ENCODE data around the gene RALB. TPM values are rescaled to one million over a fixed set of nuclear protein-coding genes. Genes with fewer than 3 reads are reported as not detected.
"Not testable (repeated sequence)": the region's sequence is repeated elsewhere in the genome, so short reads cannot be mapped to it uniquely, and the experiment has no call there.

RALB gene
- polyA plus RNA-seq, 1 donor from 2014 or later: 81.7 TPM

DNA sequence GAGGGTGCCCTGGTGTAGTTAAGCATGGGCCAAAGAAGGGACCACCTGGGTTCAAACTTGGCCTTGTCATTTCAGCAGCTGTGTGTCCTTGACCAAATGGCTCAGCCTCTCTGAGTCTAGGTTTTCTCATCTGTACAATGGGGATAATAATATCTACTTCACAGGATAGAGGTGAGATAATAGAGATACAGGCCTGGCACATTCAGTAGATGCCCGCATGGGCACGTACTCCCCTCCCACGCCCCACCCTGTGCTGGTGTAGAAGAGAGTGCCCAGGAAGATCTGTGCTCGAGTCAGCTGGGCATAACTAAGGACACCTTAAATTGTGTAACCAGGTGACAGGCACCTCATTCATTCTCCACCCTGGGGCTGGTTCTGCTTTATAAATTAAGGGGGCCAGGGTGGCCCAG is 21.1 kb upstream of the RALB start:
- H3K4me3 Mint-ChIP-seq: peak overlapping the region; percentile 89 to 96 (median 92)
- H3K9me3 Mint-ChIP-seq: peaks cover 0 to 3% (median 0%) of the 10 kb centered on the region in 3 donors
- H3K27me3 Mint-ChIP-seq: no peaks in the 10 kb centered on the region
- no peaks in the 10 kb centered on the region for H3K36me3 Mint-ChIP-seq
- H3K4me1 Mint-ChIP-seq: peaks cover 19 to 32% (median 31%) of the 10 kb centered on the region in 3 donors
- peak overlapping the region; percentile 82 to 95 (median 84) for H3K27ac Mint-ChIP-seq

DNA sequence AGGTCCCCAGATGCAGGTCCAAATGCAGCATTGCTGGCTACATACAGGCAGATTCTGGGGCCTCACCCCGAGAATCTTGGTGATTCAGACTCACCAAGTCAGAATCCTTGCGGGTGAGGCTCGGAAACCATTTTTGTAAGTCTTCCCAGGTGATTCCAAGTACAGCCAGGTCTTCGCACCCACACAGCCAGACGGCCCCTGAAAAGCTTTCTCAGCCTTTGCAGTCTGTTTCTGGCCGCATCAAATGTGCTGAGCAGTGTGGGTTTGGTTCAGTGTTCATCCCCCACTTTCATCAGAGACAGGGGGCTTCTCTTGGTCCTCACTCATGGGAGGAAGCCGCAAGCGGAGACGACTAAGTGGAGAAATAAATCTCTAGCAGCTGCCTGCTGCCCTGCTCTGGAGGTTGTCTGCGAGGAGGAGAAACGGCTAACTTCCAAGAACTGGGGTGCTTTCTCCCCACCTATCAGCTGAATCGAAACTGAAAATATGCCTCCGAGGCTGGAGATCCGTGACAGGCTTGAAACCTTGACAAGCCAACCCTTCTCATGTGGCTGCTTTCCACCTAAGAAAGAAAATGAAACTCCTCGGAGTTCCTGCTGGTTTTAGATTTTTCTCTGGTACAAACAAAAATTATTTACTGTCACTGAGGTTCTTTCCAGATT is 20.5 kb upstream of the RALB start:
- no peaks in the 10 kb centered on the region for H3K27me3 Mint-ChIP-seq
- no peaks in the 10 kb centered on the region for H3K36me3 Mint-ChIP-seq
- H3K9me3 Mint-ChIP-seq: peaks cover 0 to 3% (median 0%) of the 10 kb centered on the region in 3 donors
- peak overlapping the region; percentile 82 to 95 (median 84) for H3K27ac Mint-ChIP-seq
- peaks cover 19 to 32% (median 31%) of the 10 kb centered on the region in 3 donors for H3K4me1 Mint-ChIP-seq
- peak overlapping the region; percentile 89 to 96 (median 92) for H3K4me3 Mint-ChIP-seq

DNA sequence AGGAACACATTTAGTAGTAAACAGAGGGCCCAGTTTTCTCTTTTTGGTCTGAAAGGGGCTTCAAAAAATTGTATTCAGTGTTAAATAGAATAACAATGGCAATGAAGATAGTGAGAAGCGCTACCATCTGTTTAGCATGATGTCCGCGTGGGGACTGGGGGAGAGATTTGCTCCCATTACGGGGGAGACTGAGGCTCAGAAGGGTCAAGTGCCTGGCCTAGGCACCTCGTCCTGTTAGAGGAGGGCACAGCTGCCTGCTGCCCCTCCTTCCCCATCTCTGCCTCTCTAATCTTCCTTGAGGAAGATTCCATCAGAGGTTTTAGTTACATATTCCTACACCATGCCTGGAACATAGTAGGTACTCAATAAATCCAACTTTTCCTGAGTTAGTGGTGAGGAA is 19.4 kb upstream of the RALB start:
- H3K4me1 Mint-ChIP-seq: peaks cover 17 to 31% (median 29%) of the 10 kb centered on the region in 3 donors

DNA sequence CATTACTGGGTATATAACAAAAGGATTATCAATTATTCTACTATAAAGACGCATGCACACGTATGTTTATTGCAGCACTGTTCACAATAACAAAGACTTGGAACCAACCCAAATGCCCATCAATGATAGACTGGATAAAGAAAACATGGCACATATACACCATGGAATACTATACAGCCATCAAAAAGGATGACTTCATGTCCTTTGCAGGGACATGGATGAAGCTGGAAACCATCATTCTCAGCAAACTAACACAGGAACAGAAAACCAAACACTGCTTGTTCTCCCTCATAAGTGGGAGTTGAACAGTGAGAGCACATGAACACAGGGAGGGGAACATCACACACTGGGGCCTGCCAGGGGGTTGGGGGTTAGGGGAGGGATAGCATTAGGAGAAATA is 17.5 kb upstream of the RALB start:
- Mint-ChIP-seq H3K4me3 (peak overlapping the region in 1 of 4 donors; percentile 52), H3K4me1 (peaks cover 12 to 22% (median 21%) of the 10 kb centered on the region in 3 donors)
- not testable (repeated sequence) for H3K27ac Mint-ChIP-seq, H3K9me3 Mint-ChIP-seq, H3K36me3 Mint-ChIP-seq, H3K27me3 Mint-ChIP-seq

More for the DNA sequence above, 19.4 kb upstream of the RALB start:
- peak overlapping the region in 2 of 3 donors; percentile 43 to 84 for H3K27ac Mint-ChIP-seq
- H3K27me3 Mint-ChIP-seq: no peaks in the 10 kb centered on the region
- peaks cover 2% of the 10 kb centered on the region for H3K36me3 Mint-ChIP-seq
- H3K9me3 Mint-ChIP-seq: peaks cover 0 to 3% (median 0%) of the 10 kb centered on the region in 3 donors
- peak overlapping the region; percentile 70 to 96 (median 90) for H3K4me3 Mint-ChIP-seq

DNA sequence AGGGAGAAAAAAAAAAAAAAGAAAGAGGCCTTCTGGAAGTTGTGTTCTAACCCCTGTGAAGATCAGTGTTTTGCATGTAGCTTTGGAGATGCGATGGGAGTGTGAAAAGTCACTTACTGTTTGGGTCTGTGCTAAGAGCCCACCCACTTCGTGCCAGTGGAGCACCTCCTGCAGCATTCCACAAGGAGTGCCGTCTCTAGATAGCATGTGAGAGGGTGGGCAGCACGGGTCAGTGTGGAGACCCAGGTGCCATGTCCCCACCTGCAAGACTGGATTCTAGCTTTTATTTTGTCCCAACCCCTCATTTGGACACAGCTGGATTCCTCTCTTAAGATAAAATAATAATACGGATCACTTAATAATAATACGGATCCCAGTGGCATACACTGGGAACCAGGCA is 17.0 kb upstream of the RALB start:
- H3K9me3 Mint-ChIP-seq: peaks cover 0 to 3% (median 0%) of the 10 kb centered on the region in 3 donors
- no peaks in the 10 kb centered on the region for H3K27me3 Mint-ChIP-seq
- peaks cover 3% of the 10 kb centered on the region for H3K36me3 Mint-ChIP-seq
- peaks cover 10 to 19% (median 18%) of the 10 kb centered on the region in 3 donors for H3K4me1 Mint-ChIP-seq
- no peak overlapping the region for H3K27ac Mint-ChIP-seq
- peak overlapping the region in 1 of 4 donors; percentile 52 for H3K4me3 Mint-ChIP-seq

DNA sequence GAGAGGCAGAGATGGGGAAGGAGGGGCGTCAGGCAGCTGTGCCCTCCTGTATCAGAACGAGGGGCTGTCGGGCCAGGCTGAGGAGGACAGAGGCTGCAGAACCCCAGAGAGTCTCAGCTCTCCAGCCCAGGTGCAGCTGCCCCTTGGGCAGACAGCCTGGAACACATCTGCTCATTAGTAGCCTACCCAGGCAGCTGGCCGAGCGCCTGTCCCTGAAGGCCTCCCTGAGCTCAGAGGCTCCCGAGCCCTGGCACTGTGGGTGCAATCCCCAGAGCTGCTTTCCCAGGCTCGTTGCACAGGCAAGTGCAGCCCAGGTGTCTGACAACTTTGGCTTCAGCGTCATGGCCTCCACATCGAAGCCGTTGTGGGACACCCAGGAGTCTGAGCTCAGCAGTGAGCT is 16.3 kb upstream of the RALB start:
- H3K9me3 Mint-ChIP-seq: peaks cover 0 to 3% (median 0%) of the 10 kb centered on the region in 3 donors

DNA sequence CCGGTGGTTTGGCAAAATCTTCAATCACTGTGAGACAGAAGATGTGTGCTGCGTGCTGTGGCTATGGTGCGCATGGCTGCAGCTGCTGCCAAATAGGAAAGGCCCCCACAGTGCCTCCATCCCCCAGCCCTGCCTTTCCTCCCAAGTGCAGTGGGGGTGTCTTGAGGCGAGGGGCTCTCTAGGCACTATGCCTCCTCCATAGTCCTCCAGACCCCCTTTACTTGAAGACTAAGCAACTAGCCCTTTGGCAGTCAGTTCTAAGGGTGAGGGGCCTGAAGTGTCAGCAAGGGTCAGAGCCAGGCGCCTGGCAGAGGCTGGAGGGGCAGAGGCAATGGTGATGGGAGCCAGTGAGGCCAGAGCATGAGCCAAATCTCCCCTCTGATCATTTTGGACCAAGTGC is 15.9 kb upstream of the RALB start:
- H3K4me3 Mint-ChIP-seq: no peak overlapping the region
- peaks cover 3% of the 10 kb centered on the region for H3K36me3 Mint-ChIP-seq
- no peaks in the 10 kb centered on the region for H3K27me3 Mint-ChIP-seq
- no peak overlapping the region for H3K27ac Mint-ChIP-seq
- H3K4me1 Mint-ChIP-seq: peaks cover 2 to 13% (median 7%) of the 10 kb centered on the region in 3 donors
- peaks cover 0 to 3% (median 0%) of the 10 kb centered on the region in 3 donors for H3K9me3 Mint-ChIP-seq

More for the DNA sequence above, 16.3 kb upstream of the RALB start:
- no peaks in the 10 kb centered on the region for H3K27me3 Mint-ChIP-seq
- peaks cover 3% of the 10 kb centered on the region for H3K36me3 Mint-ChIP-seq
- H3K27ac Mint-ChIP-seq: no peak overlapping the region
- H3K4me3 Mint-ChIP-seq: no peak overlapping the region
- H3K4me1 Mint-ChIP-seq: peaks cover 4 to 13% (median 11%) of the 10 kb centered on the region in 3 donors

DNA sequence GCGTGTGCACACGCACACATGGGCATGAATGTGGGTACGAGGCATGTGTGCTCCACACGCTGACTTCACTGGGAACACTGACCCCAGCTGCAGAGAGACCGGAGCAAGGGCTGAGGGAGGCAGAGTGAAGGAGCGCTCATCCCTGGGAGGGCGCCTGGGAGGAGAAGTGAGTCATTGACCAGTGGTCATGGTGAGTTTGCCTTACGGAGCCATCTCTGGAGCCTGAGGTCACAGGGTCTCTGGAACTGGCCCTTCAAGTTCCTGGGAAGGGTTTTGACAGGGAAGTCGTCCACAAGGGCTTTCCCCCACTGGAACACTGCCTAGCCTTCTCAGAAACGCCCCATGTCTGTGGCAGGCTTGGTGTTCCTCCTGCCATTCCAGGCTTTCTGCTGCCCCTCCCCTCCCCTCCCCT is 15.2 kb upstream of the RALB start:
- no peak overlapping the region for H3K4me3 Mint-ChIP-seq
- H3K4me1 Mint-ChIP-seq: peaks cover 2 to 7% (median 4%) of the 10 kb centered on the region in 3 donors

DNA sequence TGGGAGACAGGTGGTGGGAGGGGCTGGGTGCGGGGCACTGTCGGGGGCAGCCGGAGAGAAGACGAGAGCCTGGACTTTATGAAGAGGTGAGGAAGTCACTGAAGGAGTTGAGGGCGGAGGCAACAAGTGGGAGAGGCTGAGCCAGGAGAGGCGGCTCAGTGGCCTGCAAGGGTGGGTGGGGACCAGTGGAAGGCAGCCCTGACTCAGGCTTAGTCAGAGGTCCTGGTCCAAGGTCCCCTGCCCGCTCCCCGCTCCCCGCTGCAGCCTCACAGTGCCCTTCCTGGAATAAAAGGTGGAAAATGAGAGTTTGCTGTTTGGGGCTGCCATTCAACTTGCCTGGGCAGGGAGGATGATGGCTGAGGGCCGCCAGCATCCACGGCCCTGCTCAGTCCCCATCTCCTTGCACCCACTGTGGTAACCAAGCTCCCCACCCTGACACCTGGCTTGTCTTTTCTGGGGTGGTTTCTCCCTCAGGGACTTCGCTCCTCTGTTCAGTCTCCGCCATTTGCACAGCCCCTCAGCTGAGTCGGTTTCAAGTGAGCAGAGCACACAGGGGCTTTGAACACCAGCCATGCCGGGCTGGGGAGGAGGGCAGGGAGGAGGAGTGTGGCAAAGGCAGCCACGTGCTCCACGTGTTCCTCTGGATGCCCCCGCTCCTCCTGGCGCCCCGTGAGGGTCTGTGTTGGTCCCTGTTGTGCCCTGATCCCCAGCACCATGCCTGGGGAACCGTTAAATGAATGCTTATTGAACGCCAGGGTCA is 13.7 kb upstream of the RALB start:
- Mint-ChIP-seq H3K4me3 (no peak overlapping the region), H3K27me3 (no peaks in the 10 kb centered on the region), H3K36me3 (peaks cover 4% of the 10 kb centered on the region), H3K4me1 (no peaks in the 10 kb centered on the region), H3K27ac (no peak overlapping the region), H3K9me3 (peaks cover 3% of the 10 kb centered on the region in 3 donors)

More for the DNA sequence above, 15.2 kb upstream of the RALB start:
- Mint-ChIP-seq H3K27ac (no peak overlapping the region), H3K9me3 (peaks cover 0 to 3% (median 0%) of the 10 kb centered on the region in 3 donors), H3K27me3 (no peaks in the 10 kb centered on the region), H3K36me3 (peaks cover 3% of the 10 kb centered on the region)

DNA sequence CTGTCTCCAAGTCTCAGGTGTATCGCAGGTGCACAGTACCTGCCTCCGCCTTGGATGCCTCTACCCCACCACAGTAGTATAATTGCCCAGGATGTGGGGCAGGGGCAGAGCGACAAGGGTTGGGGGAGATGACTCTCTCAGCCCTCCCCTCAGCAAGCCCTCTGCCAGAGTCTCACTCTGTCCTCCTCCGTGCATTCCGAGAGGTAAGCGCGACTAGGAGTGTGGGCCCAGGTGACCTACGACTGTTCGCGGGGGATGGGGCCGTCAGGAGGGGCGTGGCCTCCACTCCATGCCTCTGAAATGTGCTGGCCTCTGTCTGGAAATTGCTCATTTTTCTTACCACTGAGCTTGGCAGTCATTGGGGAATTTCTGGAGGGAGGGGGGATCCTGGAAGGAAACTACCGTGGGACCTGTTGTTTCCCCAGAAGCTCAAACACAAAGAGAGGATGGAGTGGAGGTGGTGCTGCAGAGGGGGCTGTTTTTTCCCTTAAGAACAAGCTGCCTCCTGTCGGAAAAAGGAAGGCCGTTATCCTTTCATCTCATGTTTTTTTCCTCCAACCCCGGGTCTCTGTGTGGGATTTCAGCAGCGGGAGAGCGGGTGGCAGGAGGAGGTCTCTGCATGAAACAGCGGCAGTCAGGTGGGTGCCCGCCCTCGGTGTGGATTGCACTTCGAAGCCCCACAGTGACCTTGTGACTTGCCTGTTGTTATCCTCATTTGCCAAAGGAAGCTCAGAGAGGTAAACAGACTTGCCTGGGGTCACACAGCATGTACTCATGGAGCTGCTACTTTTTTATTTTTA is 13.0 kb upstream of the RALB start:
- Mint-ChIP-seq H3K9me3 (peaks cover 3 to 5% (median 4%) of the 10 kb centered on the region in 3 donors), H3K27me3 (no peaks in the 10 kb centered on the region), H3K4me1 (no peaks in the 10 kb centered on the region), H3K27ac (no peak overlapping the region), H3K36me3 (peaks cover 7% of the 10 kb centered on the region), H3K4me3 (no peak overlapping the region)

DNA sequence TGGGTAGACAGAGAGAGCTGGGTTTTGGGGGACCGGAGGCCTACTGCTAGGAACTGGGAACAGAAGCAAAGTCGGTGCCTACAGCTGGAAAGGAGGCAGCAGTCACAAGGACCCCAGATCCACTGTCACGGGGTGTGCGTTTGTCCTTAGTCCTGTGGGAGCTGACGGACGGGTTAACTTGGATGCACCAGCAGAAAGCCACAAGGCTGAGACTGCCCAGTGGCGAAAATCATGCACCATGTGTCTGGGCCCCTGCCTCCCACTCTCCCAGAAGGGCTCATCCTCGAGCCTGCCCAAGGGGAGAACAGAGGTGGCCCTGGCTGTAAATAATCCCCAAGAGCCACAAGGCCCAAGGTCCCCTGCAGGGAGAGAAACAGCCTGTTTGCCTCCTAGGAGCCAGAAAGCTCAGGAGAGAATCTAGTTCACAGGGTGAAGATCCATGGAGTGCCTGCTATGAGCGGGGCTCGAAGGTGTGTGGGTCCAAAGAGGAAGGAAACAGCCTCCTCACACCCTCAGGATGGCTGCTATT is 11.7 kb upstream of the RALB start:
- peaks cover 2 to 4% (median 3%) of the 10 kb centered on the region in 3 donors for H3K9me3 Mint-ChIP-seq
- H3K27me3 Mint-ChIP-seq: no peaks in the 10 kb centered on the region
- H3K36me3 Mint-ChIP-seq: peaks cover 7% of the 10 kb centered on the region
- no peak overlapping the region for H3K4me3 Mint-ChIP-seq
- H3K27ac Mint-ChIP-seq: no peak overlapping the region
- no peaks in the 10 kb centered on the region for H3K4me1 Mint-ChIP-seq

DNA sequence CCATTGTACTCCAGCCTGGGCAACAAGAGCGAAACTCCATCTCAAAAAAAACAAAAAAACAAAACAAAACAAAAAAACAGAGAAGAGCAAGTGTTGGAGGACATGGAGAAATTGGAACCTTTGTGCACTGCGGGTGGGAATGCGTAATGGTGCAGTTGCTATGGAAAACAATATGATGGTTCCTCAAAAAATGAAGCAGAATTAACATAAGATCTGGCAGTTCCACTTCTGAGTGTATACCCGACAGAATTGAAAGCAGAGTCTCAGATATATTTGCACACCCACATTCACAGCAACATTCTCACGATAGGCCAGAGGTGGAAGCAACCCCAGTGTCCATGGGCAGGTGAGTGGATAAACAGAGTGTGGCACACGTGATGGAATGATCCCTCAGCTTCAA is 11.0 kb upstream of the RALB start:
- Mint-ChIP-seq H3K27ac (no peak overlapping the region), H3K9me3 (peaks cover 2 to 4% (median 3%) of the 10 kb centered on the region in 3 donors), H3K4me3 (no peak overlapping the region), H3K4me1 (no peaks in the 10 kb centered on the region), H3K27me3 (no peaks in the 10 kb centered on the region), H3K36me3 (peaks cover 7% of the 10 kb centered on the region)

DNA sequence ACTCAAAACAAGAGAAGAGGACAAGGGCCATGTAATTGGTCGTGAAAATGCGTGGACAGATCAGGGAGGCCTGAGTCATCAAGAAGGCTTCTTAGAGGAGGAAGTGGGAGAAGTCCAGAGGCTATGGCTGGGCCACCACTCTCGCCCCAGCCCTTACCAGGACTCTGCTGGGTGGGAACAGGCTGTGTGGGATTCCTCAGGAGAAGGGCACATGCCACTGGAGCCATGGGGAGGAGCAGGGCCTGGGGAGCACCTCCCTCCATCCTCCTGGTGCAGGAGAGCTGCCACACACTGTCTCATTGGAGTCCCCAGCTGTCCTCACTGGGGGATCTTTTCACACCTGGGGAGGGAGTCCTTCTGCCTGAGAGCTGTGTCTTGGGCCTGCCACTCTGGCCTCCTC is 9.4 kb upstream of the RALB start:
- peaks cover 2 to 6% (median 3%) of the 10 kb centered on the region in 3 donors for H3K4me1 Mint-ChIP-seq
- H3K27ac Mint-ChIP-seq: no peak overlapping the region
- peaks cover 5% of the 10 kb centered on the region for H3K36me3 Mint-ChIP-seq
- peaks cover 3% of the 10 kb centered on the region for H3K27me3 Mint-ChIP-seq
- peaks cover 2 to 4% (median 3%) of the 10 kb centered on the region in 3 donors for H3K9me3 Mint-ChIP-seq
- H3K4me3 Mint-ChIP-seq: no peak overlapping the region

DNA sequence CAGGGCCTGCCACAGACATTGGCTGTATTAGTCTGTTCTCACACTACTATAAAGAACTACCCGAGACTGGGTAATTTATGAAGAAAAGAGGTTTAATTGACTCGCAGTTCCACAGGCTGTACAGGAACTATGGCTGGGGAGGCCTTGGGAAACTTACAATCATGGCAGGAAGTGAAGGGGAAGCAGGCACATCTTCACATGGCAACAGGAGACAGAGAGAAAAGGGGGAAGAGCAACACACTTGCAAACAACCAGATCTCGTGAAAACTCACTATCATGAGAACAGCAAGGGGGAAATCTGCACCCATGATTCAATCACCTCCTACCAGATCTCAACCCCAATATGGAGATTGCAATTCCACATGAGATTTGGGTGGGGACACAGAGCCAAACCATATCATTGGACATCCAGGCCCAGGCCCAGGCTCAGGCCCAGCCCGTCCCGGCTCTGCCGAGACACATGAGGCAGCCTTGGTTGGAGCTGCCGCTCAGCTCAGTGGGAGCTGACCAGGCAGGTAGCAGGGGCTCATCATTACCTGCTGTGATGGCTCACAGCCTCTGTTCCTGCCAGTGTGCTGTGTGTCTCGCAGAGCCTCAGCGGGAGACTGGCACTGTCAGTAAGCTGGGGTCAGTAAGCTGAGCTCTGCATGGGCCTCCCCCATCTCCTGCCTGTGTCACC is 8.6 kb upstream of the RALB start:
- Mint-ChIP-seq H3K4me1 (peaks cover 5 to 9% (median 6%) of the 10 kb centered on the region in 3 donors), H3K4me3 (no peak overlapping the region), H3K27me3 (peaks cover 6% of the 10 kb centered on the region), H3K9me3 (peaks cover 2 to 4% (median 3%) of the 10 kb centered on the region in 3 donors), H3K27ac (no peak overlapping the region), H3K36me3 (peaks cover 5% of the 10 kb centered on the region)
